PC-3 (cell line): Measurements from ENCODE around the gene UBE4B. TPM values are rescaled to one million over a fixed set of nuclear protein-coding genes. Genes with fewer than 3 reads are reported as not detected.

ENCODE experiments used
- ATAC-seq: fragments of 200-7000 bp; cut with Tn5 transposase; 2 replicates; pipeline ENCODE4 v1.9.1; 2020; ENCODE audit warnings: mild to moderate bottlenecking, moderate library complexity
- BruUV-seq: library from RNA; stranded (reverse); fragments of 400-500 nt; replicated peaks from 2 replicates; lab custom pipeline; 2021; lab: Mats Ljungman, UMichigan
- CTCF ChIA-PET: fragments of 300-600 bp; sonication (Branson Sonifier 250); formaldehyde crosslinking; loops from one replicate; lab custom pipeline; 2022; ENCODE audit warnings: antibody characterized with exemption; lab: Charles Lee
- POLR2A ChIA-PET: fragments of 300-600 bp; sonication (Branson Sonifier 250); formaldehyde crosslinking; loops from one replicate; lab custom pipeline; 2022; ENCODE audit warnings: antibody characterized with exemption; ENCODE audit not compliant: unreplicated experiment; lab: Charles Lee
- DNase-seq: peaks from one replicate; pipeline ENCODE4 v3.0.0-alpha.2; 2015
- H2AFZ ChIP-seq: fragments of 300-600 bp; sonication (generic); 2 replicates; pipeline ENCODE4 v1.6.0; 2016; ENCODE audit warnings: antibody characterized with exemption, low read length
- H3F3A ChIP-seq: fragments of 300-600 bp; sonication (generic); one replicate; pipeline ENCODE4 v1.6.0; 2017; ENCODE audit warnings: antibody characterized with exemption, low read length, control low read depth, mild to moderate bottlenecking; ENCODE audit not compliant: unreplicated experiment
- H3K27ac ChIP-seq: fragments of 300-600 bp; sonication (generic); 2 replicates; pipeline ENCODE4 v1.5.1; 2016; ENCODE audit warnings: mild to moderate bottlenecking, low read length
- H3K27me3 ChIP-seq: fragments of 300-600 bp; sonication (generic); 2 replicates; pipeline ENCODE4 v1.6.1; 2016; ENCODE audit warnings: low read length, mixed read lengths
- H3K36me3 ChIP-seq: fragments of 300-600 bp; sonication (generic); 2 replicates; pipeline ENCODE4 v1.6.1; 2016; ENCODE audit warnings: low read depth, mixed run types, low read length, mixed read lengths
- H3K4me1 ChIP-seq: fragments of 300-600 bp; sonication (generic); 2 replicates; pipeline ENCODE4 v1.5.1; 2016; ENCODE audit warnings: low read length; ENCODE audit not compliant: insufficient read depth
- H3K4me2 ChIP-seq: fragments of 300-600 bp; sonication (generic); 2 replicates; pipeline ENCODE4 v1.6.0; 2016; ENCODE audit warnings: low read length
- H3K4me3 ChIP-seq: fragments of 300-600 bp; sonication (generic); 2 replicates; pipeline ENCODE4 v1.5.1; 2016; ENCODE audit warnings: mild to moderate bottlenecking, low read length, mixed read lengths
- H3K79me2 ChIP-seq: fragments of 300-600 bp; sonication (generic); 2 replicates; pipeline ENCODE4 v1.6.1; 2017; ENCODE audit warnings: low read length, mixed read lengths
- H3K9ac ChIP-seq: fragments of 300-600 bp; sonication (generic); 2 replicates; pipeline ENCODE4 v1.6.0; 2016; ENCODE audit warnings: mild to moderate bottlenecking, low read length
- H3K9me2 ChIP-seq: fragments of 300-600 bp; sonication (generic); replicated peaks from 2 replicates; pipeline ENCODE4 v1.6.1; 2016; ENCODE audit warnings: mixed run types, low read length, mixed read lengths
- H3K9me3 ChIP-seq: fragments of 300-600 bp; sonication (generic); 2 replicates; pipeline ENCODE4 v1.6.1; 2016; ENCODE audit warnings: low read length, mixed read lengths
- H4K20me1 ChIP-seq: fragments of 300-600 bp; sonication (generic); 2 replicates; pipeline ENCODE4 v1.6.1; 2016; ENCODE audit warnings: low read length, mixed read lengths
- EZH2 ChIP-seq: fragments of 300-600 bp; sonication (generic); IDR thresholded peaks from one replicate; pipeline ENCODE4 v1.6.1; 2017; ENCODE audit warnings: antibody characterized with exemption, mild to moderate bottlenecking, low read length; ENCODE audit not compliant: unreplicated experiment
- EZH2phosphoT487 ChIP-seq: fragments of 300-600 bp; sonication (generic); IDR thresholded peaks from 2 replicates; pipeline ENCODE4 v1.6.1; 2018; ENCODE audit warnings: mild to moderate bottlenecking, antibody characterized with exemption, low read length, borderline replicate concordance
- intact Hi-C: fragments of 100-400 bp; cut with micrococcal nuclease; formaldehyde crosslinking; loops from 2 replicates; pipeline ENCODE4 v1.9.0; 2023
- total RNA-seq: library from RNA; depleted of rRNA; stranded (reverse); fragments of >200 nt; gene quantifications from 2 replicates; pipeline ENCODE4 v1.2.3, GENCODE V29; 2014
- TF ChIP-seq, protein P1 (sequence below): fragments of 300-600 bp; sonication (generic); conservative IDR thresholded peaks from 2 replicates; pipeline ENCODE4 v1.5.1; 2017; ENCODE audit warnings: antibody characterized with exemption, low read depth, mild to moderate bottlenecking, low read length

UBE4B gene
- total RNA-seq, 1 experiment from 2014 or later: 37.9 TPM

DNA sequence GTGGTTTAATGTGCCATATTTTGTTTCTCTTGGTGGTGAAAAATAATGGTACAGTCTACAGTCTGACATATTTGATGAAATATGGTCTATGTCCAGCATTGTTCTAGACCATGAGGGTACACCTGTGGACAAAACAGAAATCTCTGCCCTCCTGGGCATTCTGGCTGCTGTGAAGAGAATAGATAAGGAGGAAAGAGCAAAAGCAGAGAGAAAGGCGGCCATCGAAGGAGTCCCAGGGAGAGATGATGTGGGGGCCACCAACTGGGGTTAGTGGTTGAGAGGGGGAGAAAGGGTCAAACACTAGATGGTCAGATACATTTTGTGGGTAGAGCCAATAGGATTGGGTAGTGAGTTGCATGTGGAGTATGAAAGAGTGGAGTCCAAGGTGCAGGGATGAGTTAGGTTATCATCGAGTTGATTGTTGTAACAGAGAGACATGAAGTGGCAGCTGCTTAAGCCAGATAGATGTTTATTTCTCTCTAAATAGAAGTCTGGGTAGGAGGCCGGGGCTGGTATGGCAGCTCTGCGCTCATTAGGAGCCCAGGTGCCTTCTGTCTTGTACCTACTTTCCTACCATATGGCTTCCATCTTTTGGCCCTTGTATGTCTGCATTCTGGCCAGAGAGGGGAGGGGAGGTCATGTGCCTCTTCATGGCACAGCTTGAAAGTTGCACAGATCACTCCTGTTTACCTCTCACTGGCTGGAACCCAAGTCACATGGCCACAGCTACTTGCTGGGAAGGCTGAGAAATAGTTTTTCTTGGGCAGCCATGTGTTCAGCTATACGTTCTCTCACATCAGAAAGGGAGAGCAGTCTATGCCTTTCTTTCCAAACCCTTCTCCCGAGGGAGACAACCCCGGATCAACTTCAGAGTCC is 13.0 kb downstream of the UBE4B start:
- ChIA-PET CTCF (no interaction called here), POLR2A (no interaction called here)
- no peak overlapping the region for H2AFZ ChIP-seq
- H3F3A ChIP-seq: no peaks in the 10 kb centered on the region
- TF ChIP-seq, protein P1, sequence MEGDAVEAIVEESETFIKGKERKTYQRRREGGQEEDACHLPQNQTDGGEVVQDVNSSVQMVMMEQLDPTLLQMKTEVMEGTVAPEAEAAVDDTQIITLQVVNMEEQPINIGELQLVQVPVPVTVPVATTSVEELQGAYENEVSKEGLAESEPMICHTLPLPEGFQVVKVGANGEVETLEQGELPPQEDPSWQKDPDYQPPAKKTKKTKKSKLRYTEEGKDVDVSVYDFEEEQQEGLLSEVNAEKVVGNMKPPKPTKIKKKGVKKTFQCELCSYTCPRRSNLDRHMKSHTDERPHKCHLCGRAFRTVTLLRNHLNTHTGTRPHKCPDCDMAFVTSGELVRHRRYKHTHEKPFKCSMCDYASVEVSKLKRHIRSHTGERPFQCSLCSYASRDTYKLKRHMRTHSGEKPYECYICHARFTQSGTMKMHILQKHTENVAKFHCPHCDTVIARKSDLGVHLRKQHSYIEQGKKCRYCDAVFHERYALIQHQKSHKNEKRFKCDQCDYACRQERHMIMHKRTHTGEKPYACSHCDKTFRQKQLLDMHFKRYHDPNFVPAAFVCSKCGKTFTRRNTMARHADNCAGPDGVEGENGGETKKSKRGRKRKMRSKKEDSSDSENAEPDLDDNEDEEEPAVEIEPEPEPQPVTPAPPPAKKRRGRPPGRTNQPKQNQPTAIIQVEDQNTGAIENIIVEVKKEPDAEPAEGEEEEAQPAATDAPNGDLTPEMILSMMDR: no peak
- TF ChIP-seq EZH2phosphoT487: no peak
- TF ChIP-seq EZH2: no peak
- DNase-seq: no peak
- no peaks in the 10 kb centered on the region for H3K27me3 ChIP-seq
- intact Hi-C loops: no loop called here
- no peaks in the 10 kb centered on the region for H3K9me2 ChIP-seq
- no peak overlapping the region for H3K27ac ChIP-seq
- no peak for ATAC-seq
- H3K4me1 ChIP-seq: no peaks in the 10 kb centered on the region
- no peak overlapping the region for H3K4me2 ChIP-seq
- H3K9ac ChIP-seq: no peak overlapping the region
- H3K9me3 ChIP-seq: no peaks in the 10 kb centered on the region
- H3K79me2 ChIP-seq: peaks cover 92% of the 10 kb centered on the region
- BruUV-seq: no TSS peak
- 0 out of 2 replicates have a peak, but pooled peaks cover 3% of the 10 kb centered on the region for H3K36me3 ChIP-seq
- H4K20me1 ChIP-seq: peaks cover 9% of the 10 kb centered on the region; the same call in 1 of the 2 replicates
- no peak overlapping the region for H3K4me3 ChIP-seq

DNA sequence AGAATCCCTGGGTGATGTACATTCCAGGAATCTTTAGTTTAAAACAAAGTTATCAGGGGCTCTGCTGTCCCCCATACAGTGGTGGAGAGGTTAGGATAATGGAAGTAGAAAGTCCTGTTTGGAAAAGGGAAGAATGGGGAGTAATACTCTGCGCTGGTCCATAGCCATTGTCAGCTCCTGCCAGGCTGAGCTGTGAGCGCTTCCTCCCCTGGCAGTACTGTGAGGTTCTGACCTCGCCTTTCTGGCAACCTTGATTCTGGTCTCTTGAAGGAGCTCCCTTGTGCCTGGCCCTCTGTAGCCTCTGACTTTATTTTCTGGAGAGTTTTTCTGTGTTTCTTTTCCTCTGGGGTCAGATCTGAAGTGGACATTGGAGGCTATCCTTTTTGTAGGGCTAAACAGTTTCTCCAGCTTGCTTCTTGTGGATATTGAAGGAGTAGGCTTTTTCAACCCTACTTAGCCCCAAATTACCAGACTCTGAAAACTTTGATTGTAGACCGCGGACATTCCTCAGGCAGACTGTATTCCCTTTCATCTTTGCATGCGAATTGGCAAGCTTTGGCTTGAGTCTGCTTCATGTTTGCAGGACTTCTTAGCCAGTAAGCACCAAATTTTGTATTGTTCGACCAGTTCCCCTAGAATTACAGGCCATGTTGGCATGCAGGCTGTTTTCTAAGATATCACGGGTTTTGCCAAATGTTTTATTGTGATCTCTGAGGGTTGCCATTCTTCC is 13.8 kb downstream of the UBE4B start:
- Histone ChIP-seq H2AFZ (no peak overlapping the region), H3F3A (no peaks in the 10 kb centered on the region), H4K20me1 (peaks cover 12% of the 10 kb centered on the region; the same call in 1 of the 2 replicates), H3K9me2 (no peaks in the 10 kb centered on the region), H3K27ac (no peak overlapping the region), H3K9me3 (no peaks in the 10 kb centered on the region), H3K4me2 (no peak overlapping the region), H3K4me3 (no peak overlapping the region), H3K36me3 (0 out of 2 replicates have a peak, but pooled peaks cover 3% of the 10 kb centered on the region), H3K79me2 (peaks cover 92% of the 10 kb centered on the region), H3K4me1 (no peaks in the 10 kb centered on the region), H3K27me3 (no peaks in the 10 kb centered on the region), H3K9ac (no peak overlapping the region)
- no peak for DNase-seq
- ATAC-seq: no peak
- no TSS peak for BruUV-seq
- TF ChIP-seq, protein P1: no peak
- TF ChIP-seq EZH2 (no peak), EZH2phosphoT487 (no peak)
- intact Hi-C loops: no loop called here
- ChIA-PET CTCF (no interaction called here), POLR2A (no interaction called here)
